HepG2 (cell line): Measurements from ENCODE around the gene GDAP1L1. TPM values are rescaled to one million over a fixed set of nuclear protein-coding genes. Genes with fewer than 3 reads are reported as not detected.

Source experiments
- MED1 ChIP-seq: sonication (generic); formaldehyde crosslinking; IDR thresholded peaks from 2 replicates; pipeline ENCODE4 v1.4.0; 2020; ENCODE audit warnings: missing genetic modification reagents
- THYN1 ChIP-seq: sonication (generic); formaldehyde crosslinking; IDR thresholded peaks from 2 replicates; pipeline ENCODE4 v1.8.1; 2023; ENCODE audit warnings: low read depth, mild to moderate bottlenecking, moderate library complexity, missing genetic modification reagents, borderline replicate concordance
- WIZ ChIP-seq: sonication (generic); formaldehyde crosslinking; IDR thresholded peaks from 2 replicates; pipeline ENCODE4 v1.5.1; 2020; ENCODE audit warnings: mild to moderate bottlenecking, missing genetic modification reagents
- ZNF17 ChIP-seq: sonication (generic); formaldehyde crosslinking; IDR thresholded peaks from 2 replicates; pipeline ENCODE4 v1.5.0; 2020; ENCODE audit warnings: mild to moderate bottlenecking, missing genetic modification reagents
- ZNF326 ChIP-seq: sonication (generic); formaldehyde crosslinking; IDR thresholded peaks from 2 replicates; pipeline ENCODE4 v1.4.0; 2020; ENCODE audit warnings: missing genetic modification reagents, borderline replicate concordance
- ZNF431 ChIP-seq: sonication (generic); formaldehyde crosslinking; IDR thresholded peaks from 2 replicates; pipeline ENCODE4 v1.9.0; 2022; ENCODE audit warnings: missing genetic modification reagents, low read depth, mild to moderate bottlenecking, borderline replicate concordance
- ZNF740 ChIP-seq: sonication (generic); formaldehyde crosslinking; IDR thresholded peaks from 2 replicates; pipeline ENCODE4 v1.4.0; 2020; ENCODE audit warnings: missing genetic modification reagents
- polyA plus RNA-seq, 8 experiments: library from polyadenylated mRNA; depleted of rRNA in 3 of 8; stranded (reverse) in 7 of 8; unstranded in 1 of 8; fragments of >200 nt; fragmentation: Illumina TruSeq in 4 of 8; extraction: Trizol in 4 of 8; gene quantifications; 2 replicates each; pipeline versions ENCODE4 v1.2.1 to v1.2.3, GENCODE V29; 2011 to 2016; ENCODE audit warnings: low read depth in 4 of 8, missing spikeins in 1 of 8, mixed read lengths in 1 of 8; ENCODE audit not compliant: insufficient read depth in 1 of 8
- total RNA-seq, 5 experiments: library from RNA; depleted of rRNA; stranded (reverse); fragments of >200 nt; fragmentation: Illumina TruSeq; extraction: Trizol; gene quantifications; 2 replicates each; pipeline ENCODE4 v1.2.3, GENCODE V29; 2016; ENCODE audit warnings: low read depth in 1 of 5
- TF ChIP-seq, protein P1 (sequence below), 2 experiments: sonication (generic) in 1 of 2; formaldehyde crosslinking in 1 of 2; IDR thresholded peaks; 2 replicates each; pipeline versions ENCODE4 v1.6.1 to v1.9.0; 2014 to 2022; ENCODE audit warnings: antibody characterized with exemption in 1 of 2, borderline replicate concordance in 1 of 2, inconsistent platforms in 1 of 2, low read depth in 1 of 2, missing genetic modification reagents in 1 of 2
- TF ChIP-seq, protein P2 (sequence below): IDR thresholded peaks from 2 replicates; pipeline ENCODE4 v1.6.1; 2016; ENCODE audit warnings: control low read depth

Gene GDAP1L1
- total and polyA plus RNA-seq, 2 of the 13 experiments (the other 11 are each of a cell fraction or from before 2014, with no cell fraction given): 0.04 TPM; not detected in 1

DNA sequence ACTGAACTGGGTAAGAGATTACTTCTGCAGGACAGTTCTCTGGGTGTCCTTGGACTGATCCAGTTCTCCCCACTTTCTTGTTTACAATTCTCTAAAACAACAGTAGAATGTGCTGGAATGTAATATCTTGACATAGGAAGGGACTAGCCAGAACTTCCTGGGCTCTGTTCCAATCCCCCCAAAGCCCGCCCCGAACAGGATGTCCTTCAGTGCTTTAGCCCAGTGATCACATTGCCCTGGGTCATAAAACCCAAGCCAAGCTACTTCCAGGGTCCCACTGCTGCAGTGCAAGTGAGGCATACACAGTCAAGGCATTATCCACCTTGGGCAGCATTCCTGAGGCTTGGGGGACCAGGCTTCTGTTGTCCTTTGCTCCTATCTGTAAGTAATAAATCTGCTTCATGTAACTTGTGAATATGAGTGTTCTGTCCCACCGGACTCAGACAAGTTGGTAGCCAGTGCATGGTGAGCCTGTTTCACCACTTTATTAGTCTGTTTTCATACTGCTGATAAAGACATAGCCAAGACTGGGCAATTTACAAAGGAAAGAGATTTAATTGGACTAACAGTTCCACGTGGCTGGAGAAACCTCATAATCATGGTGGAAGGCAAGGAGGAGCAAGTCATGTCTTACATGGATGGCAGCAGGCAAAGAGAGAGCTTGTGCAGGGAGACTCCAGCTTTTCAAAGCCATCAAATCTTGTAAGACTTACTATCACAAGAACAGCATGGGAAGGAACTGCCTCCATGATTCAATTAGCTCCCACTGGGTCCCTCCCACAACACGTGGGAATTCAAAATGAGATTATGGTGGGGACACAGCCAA is 40.4 kb downstream of the GDAP1L1 start (continued):
- TF ChIP-seq, protein P1, sequence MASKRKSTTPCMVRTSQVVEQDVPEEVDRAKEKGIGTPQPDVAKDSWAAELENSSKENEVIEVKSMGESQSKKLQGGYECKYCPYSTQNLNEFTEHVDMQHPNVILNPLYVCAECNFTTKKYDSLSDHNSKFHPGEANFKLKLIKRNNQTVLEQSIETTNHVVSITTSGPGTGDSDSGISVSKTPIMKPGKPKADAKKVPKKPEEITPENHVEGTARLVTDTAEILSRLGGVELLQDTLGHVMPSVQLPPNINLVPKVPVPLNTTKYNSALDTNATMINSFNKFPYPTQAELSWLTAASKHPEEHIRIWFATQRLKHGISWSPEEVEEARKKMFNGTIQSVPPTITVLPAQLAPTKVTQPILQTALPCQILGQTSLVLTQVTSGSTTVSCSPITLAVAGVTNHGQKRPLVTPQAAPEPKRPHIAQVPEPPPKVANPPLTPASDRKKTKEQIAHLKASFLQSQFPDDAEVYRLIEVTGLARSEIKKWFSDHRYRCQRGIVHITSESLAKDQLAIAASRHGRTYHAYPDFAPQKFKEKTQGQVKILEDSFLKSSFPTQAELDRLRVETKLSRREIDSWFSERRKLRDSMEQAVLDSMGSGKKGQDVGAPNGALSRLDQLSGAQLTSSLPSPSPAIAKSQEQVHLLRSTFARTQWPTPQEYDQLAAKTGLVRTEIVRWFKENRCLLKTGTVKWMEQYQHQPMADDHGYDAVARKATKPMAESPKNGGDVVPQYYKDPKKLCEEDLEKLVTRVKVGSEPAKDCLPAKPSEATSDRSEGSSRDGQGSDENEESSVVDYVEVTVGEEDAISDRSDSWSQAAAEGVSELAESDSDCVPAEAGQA (IDR thresholded peaks at IDR 0.05; ENCODE audit: low read depth): no peak
- TF ChIP-seq, protein P1 (CRISPR knock-in tag; IDR thresholded peaks at IDR 0.05; ENCODE audit: borderline replicate concordance): no peak
- TF ChIP-seq THYN1 (CRISPR knock-in tag) (no peak), ZNF17 (no peak), WIZ (CRISPR knock-in tag) (no peak), ZNF326 (CRISPR knock-in tag) (no peak), ZNF431 (CRISPR knock-in tag) (peak; percentile 100), ZNF740 (CRISPR knock-in tag) (no peak), MED1 (CRISPR knock-in tag) (peak; percentile 55)
- TF ChIP-seq, protein P2, sequence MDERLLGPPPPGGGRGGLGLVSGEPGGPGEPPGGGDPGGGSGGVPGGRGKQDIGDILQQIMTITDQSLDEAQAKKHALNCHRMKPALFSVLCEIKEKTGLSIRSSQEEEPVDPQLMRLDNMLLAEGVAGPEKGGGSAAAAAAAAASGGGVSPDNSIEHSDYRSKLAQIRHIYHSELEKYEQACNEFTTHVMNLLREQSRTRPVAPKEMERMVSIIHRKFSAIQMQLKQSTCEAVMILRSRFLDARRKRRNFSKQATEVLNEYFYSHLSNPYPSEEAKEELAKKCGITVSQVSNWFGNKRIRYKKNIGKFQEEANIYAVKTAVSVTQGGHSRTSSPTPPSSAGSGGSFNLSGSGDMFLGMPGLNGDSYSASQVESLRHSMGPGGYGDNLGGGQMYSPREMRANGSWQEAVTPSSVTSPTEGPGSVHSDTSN (CRISPR knock-in tag): no peak
